ENCODE results near the gene CARMIL3. TPM values are rescaled to one million over a fixed set of nuclear protein-coding genes. Genes with fewer than 3 reads are reported as not detected.
"Not testable (repeated sequence)": the region's sequence is repeated elsewhere in the genome, so short reads cannot be mapped to it uniquely, and the experiment has no call there.

The CARMIL3 gene
- total RNA-seq, 1 donor from 2014 or later, result 0.60 TPM

GRCh38 chr14:24013654-24014514 is 37.9 kb upstream of the CARMIL3 start:
- DNase-seq (ENCODE audit: low spot score), result no peak

GRCh38 chr14:24015745-24016144 is 36.1 kb upstream of the CARMIL3 start:
- not testable (repeated sequence) for H3K4me3 Mint-ChIP-seq (ENCODE audit: unreplicated experiment); H3K27me3 Mint-ChIP-seq (ENCODE audit: low read depth); H3K27ac Mint-ChIP-seq (ENCODE audit: unreplicated experiment); H3K4me1 Mint-ChIP-seq (ENCODE audit: low read depth); H3K36me3 Mint-ChIP-seq (ENCODE audit: low read depth); DNase-seq (ENCODE audit: low spot score)
- peaks cover 21% of the 10 kb centered on the region for H3K9me3 Mint-ChIP-seq (ENCODE audit: low read depth)

More at GRCh38 chr14:24013654-24014514, 37.9 kb upstream of the CARMIL3 start:
- peak; percentile 92 for TF ChIP-seq CTCF (IDR thresholded peaks at IDR 0.05)
- Mint-ChIP-seq H3K4me1 (ENCODE audit: low read depth) (no peaks in the 10 kb centered on the region), H3K4me3 (ENCODE audit: unreplicated experiment) (no peak overlapping the region), H3K27ac (ENCODE audit: unreplicated experiment) (no peak overlapping the region), H3K36me3 (ENCODE audit: low read depth) (peaks cover 4% of the 10 kb centered on the region), H3K27me3 (ENCODE audit: low read depth) (peaks cover 3% of the 10 kb centered on the region), H3K9me3 (ENCODE audit: low read depth) (peaks cover 12% of the 10 kb centered on the region)

- H3K27me3 Mint-ChIP-seq (ENCODE audit: low read depth), result peaks cover 11% of the 10 kb centered on the region
- peaks cover 26% of the 10 kb centered on the region for H3K9me3 Mint-ChIP-seq (ENCODE audit: low read depth)
- H3K27ac Mint-ChIP-seq (ENCODE audit: unreplicated experiment), result peak overlapping the region; percentile 11
- H3K4me1 Mint-ChIP-seq (ENCODE audit: low read depth); DNase-seq (ENCODE audit: low spot score); H3K4me3 Mint-ChIP-seq (ENCODE audit: unreplicated experiment); H3K36me3 Mint-ChIP-seq (ENCODE audit: low read depth): not testable (repeated sequence)
Measured at GRCh38 chr14:24018978-24019377, 32.8 kb upstream of the CARMIL3 start.

- H3K4me1 Mint-ChIP-seq (ENCODE audit: low read depth); H3K4me3 Mint-ChIP-seq (ENCODE audit: unreplicated experiment); H3K27ac Mint-ChIP-seq (ENCODE audit: unreplicated experiment); H3K36me3 Mint-ChIP-seq (ENCODE audit: low read depth); DNase-seq (ENCODE audit: low spot score): not testable (repeated sequence)
- H3K27me3 Mint-ChIP-seq (ENCODE audit: low read depth), result peaks cover 14% of the 10 kb centered on the region
- H3K9me3 Mint-ChIP-seq (ENCODE audit: low read depth), result peaks cover 27% of the 10 kb centered on the region
- TF ChIP-seq CTCF (IDR thresholded peaks at IDR 0.05), result peak; percentile 37
Measured at GRCh38 chr14:24019944-24020343, 31.9 kb upstream of the CARMIL3 start.

- H3K4me1 Mint-ChIP-seq (ENCODE audit: low read depth); H3K4me3 Mint-ChIP-seq (ENCODE audit: unreplicated experiment); DNase-seq (ENCODE audit: low spot score); H3K27ac Mint-ChIP-seq (ENCODE audit: unreplicated experiment): not testable (repeated sequence)
- H3K27me3 Mint-ChIP-seq (ENCODE audit: low read depth), result peaks cover 14% of the 10 kb centered on the region
- H3K36me3 Mint-ChIP-seq (ENCODE audit: low read depth), result peaks cover 11% of the 10 kb centered on the region
- H3K9me3 Mint-ChIP-seq (ENCODE audit: low read depth), result peaks cover 30% of the 10 kb centered on the region
Measured at GRCh38 chr14:24020520-24020919, 31.3 kb upstream of the CARMIL3 start.

GRCh38 chr14:24024939-24025418 is 26.8 kb upstream of the CARMIL3 start:
- Mint-ChIP-seq H3K9me3 (ENCODE audit: low read depth) (peaks cover 33% of the 10 kb centered on the region), H3K27me3 (ENCODE audit: low read depth) (peaks cover 24% of the 10 kb centered on the region), H3K36me3 (ENCODE audit: low read depth) (peaks cover 14% of the 10 kb centered on the region)
- H3K27ac Mint-ChIP-seq (ENCODE audit: unreplicated experiment); H3K4me1 Mint-ChIP-seq (ENCODE audit: low read depth); H3K4me3 Mint-ChIP-seq (ENCODE audit: unreplicated experiment); DNase-seq (ENCODE audit: low spot score): not testable (repeated sequence)

- peaks cover 47% of the 10 kb centered on the region for H3K9me3 Mint-ChIP-seq (ENCODE audit: low read depth)
- not testable (repeated sequence) for H3K27ac Mint-ChIP-seq (ENCODE audit: unreplicated experiment); H3K4me1 Mint-ChIP-seq (ENCODE audit: low read depth); H3K4me3 Mint-ChIP-seq (ENCODE audit: unreplicated experiment); DNase-seq (ENCODE audit: low spot score)
- peaks cover 14% of the 10 kb centered on the region for H3K27me3 Mint-ChIP-seq (ENCODE audit: low read depth)
- H3K36me3 Mint-ChIP-seq (ENCODE audit: low read depth), result peaks cover 11% of the 10 kb centered on the region
Measured at GRCh38 chr14:24029687-24030086, 22.1 kb upstream of the CARMIL3 start.

GRCh38 chr14:24031331-24031730 is 20.5 kb upstream of the CARMIL3 start:
- not testable (repeated sequence) for DNase-seq (ENCODE audit: low spot score); H3K27ac Mint-ChIP-seq (ENCODE audit: unreplicated experiment); H3K4me3 Mint-ChIP-seq (ENCODE audit: unreplicated experiment); H3K4me1 Mint-ChIP-seq (ENCODE audit: low read depth); H3K36me3 Mint-ChIP-seq (ENCODE audit: low read depth)
- Mint-ChIP-seq H3K9me3 (ENCODE audit: low read depth) (peaks cover 39% of the 10 kb centered on the region), H3K27me3 (ENCODE audit: low read depth) (peaks cover 11% of the 10 kb centered on the region)

All from chondrocyte (in vitro differentiated cells).